Fibroblast of skin of right quadriceps (primary cell): ENCODE measurements around the gene CEACAM1.
"Not testable (repeated sequence)": the region's sequence is repeated elsewhere in the genome, so short reads cannot be mapped to it uniquely, and the experiment has no call there.

Experiments used
- DNase-seq: peaks from one replicate; pipeline ENCODE4 v3.0.0-alpha.2; 2013

Gene CEACAM1

GRCh38 chr19:42508892-42509444 is 19.3 kb downstream of the CEACAM1 start:
- no peak for DNase-seq

- DNase-seq: no peak
Measured at GRCh38 chr19:42505066-42505465, 23.2 kb downstream of the CEACAM1 start.

GRCh38 chr19:42501733-42502132 is 26.5 kb downstream of the CEACAM1 start:
- no peak for DNase-seq

GRCh38 chr19:42501243-42501642 is 27.0 kb downstream of the CEACAM1 start:
- not testable (repeated sequence) for DNase-seq

GRCh38 chr19:42498169-42498757 is 30.0 kb downstream of the CEACAM1 start:
- DNase-seq: no peak

GRCh38 chr19:42497492-42498168 is 30.7 kb downstream of the CEACAM1 start:
- DNase-seq: no peak

GRCh38 chr19:42496460-42497133 is 31.7 kb downstream of the CEACAM1 start:
- no peak for DNase-seq

- no peak for DNase-seq
Measured at GRCh38 chr19:42495663-42496062, 32.6 kb downstream of the CEACAM1 start.

- DNase-seq: peak; percentile 29
Measured at GRCh38 chr19:42494321-42494720, 34.0 kb downstream of the CEACAM1 start.

GRCh38 chr19:42488783-42489521 is 39.3 kb downstream of the CEACAM1 start:
- no peak for DNase-seq

- no peak for DNase-seq
Measured at GRCh38 chr19:42487798-42488178, 40.5 kb downstream of the CEACAM1 start.

GRCh38 chr19:42487032-42487797 is 41.1 kb downstream of the CEACAM1 start:
- DNase-seq: peak; percentile 72

GRCh38 chr19:42485036-42485435 is 43.2 kb downstream of the CEACAM1 start:
- not testable (repeated sequence) for DNase-seq

GRCh38 chr19:42480335-42481095 is 47.8 kb downstream of the CEACAM1 start:
- peak; percentile 69 for DNase-seq

- DNase-seq: no peak
Measured at GRCh38 chr19:42479736-42480135, 48.5 kb downstream of the CEACAM1 start.

- DNase-seq: no peak
Measured at GRCh38 chr19:42478765-42479311, 49.4 kb downstream of the CEACAM1 start.

- DNase-seq: no peak
Measured at GRCh38 chr19:42477933-42478332, 50.3 kb downstream of the CEACAM1 start.

GRCh38 chr19:42477117-42477516 is 51.2 kb downstream of the CEACAM1 start:
- no peak for DNase-seq

GRCh38 chr19:42475366-42475765 is 52.9 kb downstream of the CEACAM1 start:
- no peak for DNase-seq

GRCh38 chr19:42474743-42475142 is 53.5 kb downstream of the CEACAM1 start:
- DNase-seq: no peak

- DNase-seq: no peak
Measured at GRCh38 chr19:42473686-42474085, 54.6 kb downstream of the CEACAM1 start.
